NCI-H460 (cell line): ENCODE results near the gene PTX4. TPM values are rescaled to one million over a fixed set of nuclear protein-coding genes. Genes with fewer than 3 reads are reported as not detected.

Experiments
- DNase-seq: peaks from one replicate; pipeline ENCODE4 v3.0.0-alpha.2; 2016; ENCODE audit warnings: low read depth; ENCODE audit errors: extremely low read depth
- polyA plus RNA-seq: library from polyadenylated mRNA; depleted of rRNA; stranded (reverse); fragments of >200 nt; gene quantifications from 2 replicates; pipeline ENCODE4 v1.2.3, GENCODE V29; 2014; cell fraction: nucleus; rRNA removed
- total RNA-seq: library from RNA; depleted of rRNA; stranded (reverse); fragments of >200 nt; shearing (Covaris generic); gene quantifications from 2 replicates; pipeline ENCODE4 v1.2.3, GENCODE V29; 2014; rRNA removed

Gene PTX4, protein sequence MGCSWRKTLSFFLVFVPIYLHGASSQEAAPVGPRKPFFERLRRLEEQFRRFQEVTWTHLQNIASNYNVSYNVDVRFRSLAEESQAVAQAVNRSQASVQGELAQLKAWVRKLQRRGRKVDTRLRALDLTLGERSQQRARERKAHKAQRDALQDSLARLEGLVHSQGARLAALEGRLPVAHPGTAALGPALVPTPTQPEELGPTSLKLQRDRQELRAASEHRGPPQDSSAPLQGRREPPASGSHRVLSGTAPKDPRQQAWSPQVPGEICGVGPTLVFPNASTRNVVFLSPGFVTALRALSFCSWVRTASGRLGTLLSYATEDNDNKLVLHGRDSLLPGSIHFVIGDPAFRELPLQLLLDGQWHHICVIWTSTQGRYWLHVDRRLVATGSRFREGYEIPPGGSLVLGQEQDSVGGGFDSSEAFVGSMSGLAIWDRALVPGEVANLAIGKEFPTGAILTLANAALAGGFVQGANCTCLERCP
- 0.15 TPM in 1 of 2 replicates, not detected in the other for total RNA-seq
- polyA plus RNA-seq: 0.10 TPM in 1 of 2 replicates, not detected in the other

DNA sequence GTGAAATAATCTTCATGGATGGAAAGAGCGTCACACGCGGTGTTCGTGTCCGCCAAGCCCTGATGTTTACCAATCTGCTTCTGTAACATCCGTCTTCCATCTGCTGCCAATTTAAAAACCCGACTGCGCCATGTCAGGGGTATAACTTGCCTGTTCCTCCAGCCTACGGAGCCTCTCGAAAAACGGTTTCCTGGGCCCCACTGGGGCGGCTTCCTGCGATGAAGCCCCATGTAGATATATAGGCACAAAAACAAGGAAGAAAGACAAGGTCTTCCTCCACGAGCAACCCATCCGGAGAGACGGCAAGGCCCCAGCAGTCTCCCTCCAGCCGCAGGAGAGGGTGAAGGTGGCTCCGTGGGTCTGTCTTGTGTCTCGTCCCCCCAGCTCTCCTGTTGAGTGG lies at the start of gene PTX4:
TSS of gene PTX4 (minus strand) at position 326 of the 400 bp plus-strand sequence. CDS start at position 291, 35 bp downstream.
- DNase-seq: no peak

DNA sequence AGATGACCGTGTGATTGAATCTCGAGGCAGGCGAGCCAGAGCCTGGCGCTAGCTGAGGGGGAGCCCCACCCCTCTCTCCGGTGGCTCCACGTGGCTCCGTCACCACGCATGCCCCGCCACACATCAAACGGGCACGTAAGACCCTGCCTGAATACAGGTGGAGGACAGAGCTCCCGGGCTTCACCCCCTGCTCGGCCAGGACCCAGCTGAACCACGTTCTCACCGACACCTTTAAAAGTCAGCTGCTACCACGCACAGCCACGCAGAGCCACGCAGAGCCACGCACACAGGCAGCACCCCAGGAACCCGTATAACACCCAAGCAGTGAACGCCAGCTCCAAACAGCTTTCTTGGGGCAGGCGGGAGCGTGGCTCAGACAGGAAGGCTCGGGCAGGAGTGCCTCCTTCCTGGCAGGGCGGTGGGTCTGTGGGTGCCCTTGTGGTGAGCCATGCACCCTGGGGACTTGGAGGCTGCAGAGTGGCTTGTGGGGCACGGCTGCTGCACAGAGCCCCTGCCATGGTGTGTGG lies 49.1 kb upstream of the PTX4 start:
- DNase-seq: no peak

DNA sequence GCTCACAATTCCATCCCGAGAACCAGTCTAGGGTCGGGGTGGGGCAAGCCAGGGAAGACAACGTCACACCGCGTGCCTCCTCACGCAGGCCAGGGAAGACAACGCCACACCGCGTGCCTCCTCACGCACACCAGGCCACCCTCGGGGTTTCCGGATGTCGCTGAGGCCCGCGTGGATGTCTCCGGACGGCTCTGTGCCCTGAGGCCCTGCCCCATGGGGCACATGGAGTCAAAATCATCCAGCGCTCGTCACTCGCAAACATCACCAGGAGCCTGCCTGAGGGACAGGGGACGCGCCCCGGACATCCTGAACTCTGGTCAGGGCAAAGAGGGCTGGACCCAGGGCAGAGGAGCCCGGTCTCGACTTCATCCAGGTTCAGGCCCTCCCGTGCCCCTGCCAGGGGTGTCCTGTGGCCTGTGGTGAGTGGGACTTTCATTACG lies 48.4 kb upstream of the PTX4 start:
- DNase-seq: no peak

DNA sequence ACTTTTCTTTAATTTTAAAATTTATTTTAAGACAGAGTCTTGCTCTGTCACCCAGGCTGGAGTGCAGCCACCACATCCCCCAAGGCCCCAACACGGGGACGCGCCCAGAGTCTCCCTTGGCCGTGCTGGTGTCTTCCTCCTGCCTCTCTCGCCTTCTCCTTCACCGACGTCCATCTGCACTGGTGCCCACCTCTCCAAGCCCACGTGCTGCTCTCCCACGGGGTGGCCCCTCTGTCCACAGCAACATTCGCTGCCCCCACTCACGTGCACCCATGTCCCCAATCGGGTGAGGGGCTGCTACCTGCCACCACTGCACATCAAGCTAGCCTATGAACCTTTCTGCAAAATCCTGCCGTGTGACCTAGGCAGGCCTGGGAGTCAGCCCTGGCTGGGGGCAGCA lies 47.9 kb upstream of the PTX4 start:
- no peak for DNase-seq

DNA sequence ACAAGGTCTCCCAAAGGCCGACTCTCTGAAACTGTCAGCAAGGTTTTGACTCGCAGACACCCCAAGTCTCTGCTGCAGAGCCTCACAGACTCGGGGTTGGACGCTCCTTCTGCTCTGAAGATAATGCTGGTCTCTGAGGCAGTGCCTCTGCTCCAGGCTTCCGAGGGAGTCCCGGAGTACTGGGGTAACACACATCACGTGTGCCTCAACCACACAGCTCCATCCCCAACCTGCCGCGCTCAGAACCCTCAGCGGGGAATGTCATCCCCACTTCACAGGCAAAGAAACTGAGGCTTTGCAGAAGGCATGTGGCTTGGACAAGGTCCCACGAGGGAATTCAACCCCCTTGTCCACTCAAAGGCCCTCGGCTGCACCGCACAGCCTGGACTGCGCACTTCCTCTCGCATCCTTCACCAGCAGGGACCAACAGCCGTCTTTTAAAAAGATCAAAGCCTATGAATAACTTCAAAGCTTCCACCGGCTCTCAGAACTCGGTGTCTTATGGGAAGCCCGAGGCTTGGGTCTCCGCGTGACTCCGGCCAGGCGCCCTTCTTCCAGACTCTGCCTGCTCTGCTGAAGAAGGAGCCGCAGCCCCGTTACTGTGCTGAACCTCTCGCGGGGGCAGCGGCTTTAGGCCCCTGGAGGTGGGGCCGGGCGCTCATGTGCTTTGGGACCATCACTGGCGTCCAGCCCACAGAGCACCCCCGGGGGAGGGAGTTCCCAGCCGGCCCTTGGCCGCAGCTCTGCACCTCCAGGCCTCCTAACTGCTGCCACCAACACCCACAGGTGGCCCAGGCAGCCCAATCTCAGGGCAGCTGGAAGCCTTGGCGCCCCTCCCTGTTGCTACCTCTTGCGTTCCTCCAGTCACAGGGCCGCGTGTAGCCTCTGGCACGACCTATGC lies 46.9 kb upstream of the PTX4 start:
- DNase-seq: no peak

DNA sequence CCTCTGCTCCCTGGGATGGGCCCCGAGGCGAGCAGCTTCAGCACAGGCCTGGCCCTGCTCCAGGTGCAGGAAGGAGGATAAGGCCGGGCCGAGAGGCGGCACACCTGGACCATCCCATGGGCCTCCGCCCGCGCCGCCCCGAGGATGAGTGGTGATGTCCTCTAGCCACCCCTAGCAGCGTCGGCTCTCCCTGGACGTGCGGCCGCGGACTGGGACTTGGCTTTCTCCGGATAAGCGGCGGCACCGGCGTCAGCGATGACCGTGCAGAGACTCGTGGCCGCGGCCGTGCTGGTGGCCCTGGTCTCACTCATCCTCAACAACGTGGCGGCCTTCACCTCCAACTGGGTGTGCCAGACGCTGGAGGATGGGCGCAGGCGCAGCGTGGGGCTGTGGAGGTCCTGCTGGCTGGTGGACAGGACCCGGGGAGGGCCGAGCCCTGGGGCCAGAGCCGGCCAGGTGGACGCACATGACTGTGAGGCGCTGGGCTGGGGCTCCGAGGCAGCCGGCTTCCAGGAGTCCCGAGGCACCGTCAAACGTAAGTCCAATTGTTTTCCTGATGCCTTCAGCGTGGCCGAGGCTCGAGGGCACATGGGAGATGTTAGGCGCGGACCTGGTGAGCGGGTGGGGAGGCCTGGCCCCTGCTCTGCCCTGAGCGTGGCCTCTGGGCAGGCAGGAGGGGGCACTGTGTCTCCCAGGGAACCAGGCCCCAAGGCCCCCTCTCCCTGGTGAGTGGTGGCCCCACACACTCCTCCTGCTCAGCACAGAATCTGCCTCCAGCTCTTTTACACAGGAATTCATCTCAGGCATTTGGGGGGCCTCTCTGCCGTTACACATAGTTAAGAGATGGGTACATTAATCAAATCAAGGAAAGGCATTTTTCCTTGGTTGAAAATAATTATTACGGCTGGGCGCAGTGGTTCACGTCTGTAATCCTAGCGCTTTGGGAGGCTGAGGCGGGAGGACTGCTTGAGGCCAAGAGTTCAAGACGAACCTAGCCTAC lies 45.6 kb upstream of the PTX4 start:
- no peak for DNase-seq

DNA sequence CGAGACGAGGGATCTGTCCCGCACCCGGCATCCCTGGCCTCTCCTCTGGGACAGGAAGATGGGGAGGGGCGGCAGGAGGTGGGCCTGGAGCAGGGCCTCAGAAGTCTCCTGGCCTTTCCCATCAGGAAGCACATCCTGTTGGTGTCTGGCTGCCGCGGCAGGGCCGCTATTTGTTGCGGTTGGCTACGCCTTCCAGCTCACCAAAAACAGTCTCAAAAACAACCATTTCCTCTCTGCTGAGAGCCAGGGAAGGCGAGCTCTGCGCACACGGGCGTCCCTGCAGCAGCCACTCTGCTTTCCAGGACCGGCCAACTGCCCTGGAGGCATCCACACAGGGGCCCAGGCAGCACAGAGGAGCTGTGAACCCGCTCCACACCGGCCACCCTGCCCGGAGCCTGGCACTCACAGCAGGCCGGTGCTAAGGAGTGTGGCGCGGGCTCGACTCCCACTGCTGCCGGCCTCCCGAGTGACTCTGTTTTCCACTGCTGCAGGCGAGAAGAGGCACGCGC lies 44.8 kb upstream of the PTX4 start, which contains the start of gene TMEM204:
TSS of gene TMEM204 (plus strand) at position 224 of the 509 bp plus-strand sequence. CDS start 610 bp downstream, outside the sequence.
- no peak for DNase-seq

DNA sequence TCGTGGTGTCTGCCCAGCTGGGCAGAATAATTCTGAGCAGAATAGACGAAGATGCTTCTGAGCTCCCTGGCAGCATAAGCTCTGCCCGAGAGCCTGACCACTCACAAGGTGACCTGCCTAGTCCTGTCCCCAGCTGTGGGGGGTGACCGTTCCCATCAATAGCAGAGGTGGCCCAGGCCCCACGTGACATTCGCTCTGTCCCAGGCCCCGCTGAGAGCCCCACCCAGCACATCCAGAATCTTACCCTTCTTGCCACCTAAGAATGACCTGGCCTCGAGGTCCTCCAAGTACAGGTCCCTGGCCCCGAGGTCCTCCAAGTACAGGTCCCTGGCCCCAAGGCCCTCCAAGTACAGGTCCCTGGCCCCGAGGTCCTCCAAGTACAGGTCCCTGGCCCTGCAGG lies 44.0 kb upstream of the PTX4 start:
- no peak for DNase-seq

DNA sequence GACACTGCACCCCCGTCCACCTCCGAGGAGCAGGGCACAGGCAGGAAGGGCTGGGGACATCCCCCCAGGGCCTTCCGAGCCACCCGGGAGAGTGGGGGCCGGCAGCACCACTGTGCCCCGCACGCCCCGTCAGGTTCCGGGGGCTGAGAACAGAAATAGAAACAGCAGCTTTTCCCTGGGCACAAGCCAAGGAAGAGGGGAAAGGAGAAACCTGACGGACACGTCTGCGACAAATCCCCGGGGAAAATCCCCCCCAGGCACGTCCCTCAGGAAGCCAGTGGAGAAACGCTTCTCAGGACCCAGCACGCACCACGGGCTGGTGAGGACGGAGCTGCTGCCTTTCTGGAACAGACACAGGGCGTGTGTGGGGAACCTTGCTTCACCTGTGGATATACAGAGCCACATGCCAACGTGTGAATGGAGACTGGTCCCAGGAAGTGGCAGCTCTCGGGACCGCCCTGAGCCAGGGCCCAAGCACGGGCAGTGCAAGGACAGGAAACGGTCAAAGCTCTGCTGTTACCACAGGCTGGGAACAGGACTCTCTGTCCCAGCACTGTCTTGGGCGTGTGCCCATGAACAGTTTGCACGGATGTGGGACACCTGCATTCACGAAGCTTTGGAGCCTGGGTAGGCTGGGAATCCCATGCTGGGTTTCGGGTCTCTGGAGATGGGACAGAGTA lies 43.5 kb upstream of the PTX4 start:
- DNase-seq: no peak

DNA sequence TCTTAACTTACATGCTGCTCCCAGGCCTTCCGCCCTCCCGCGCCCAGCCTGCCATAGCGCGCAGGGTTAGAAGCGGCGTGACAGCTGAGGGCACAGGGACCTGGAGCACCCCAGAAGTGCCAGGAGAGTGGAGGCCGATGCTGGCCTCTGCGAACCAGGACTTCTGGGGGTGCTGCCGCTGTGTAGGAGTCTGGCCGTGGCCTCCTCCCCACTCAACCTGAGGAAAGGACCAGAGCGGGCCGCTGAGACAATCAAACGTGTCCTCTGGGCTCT lies 42.8 kb upstream of the PTX4 start:
- no peak for DNase-seq

DNA sequence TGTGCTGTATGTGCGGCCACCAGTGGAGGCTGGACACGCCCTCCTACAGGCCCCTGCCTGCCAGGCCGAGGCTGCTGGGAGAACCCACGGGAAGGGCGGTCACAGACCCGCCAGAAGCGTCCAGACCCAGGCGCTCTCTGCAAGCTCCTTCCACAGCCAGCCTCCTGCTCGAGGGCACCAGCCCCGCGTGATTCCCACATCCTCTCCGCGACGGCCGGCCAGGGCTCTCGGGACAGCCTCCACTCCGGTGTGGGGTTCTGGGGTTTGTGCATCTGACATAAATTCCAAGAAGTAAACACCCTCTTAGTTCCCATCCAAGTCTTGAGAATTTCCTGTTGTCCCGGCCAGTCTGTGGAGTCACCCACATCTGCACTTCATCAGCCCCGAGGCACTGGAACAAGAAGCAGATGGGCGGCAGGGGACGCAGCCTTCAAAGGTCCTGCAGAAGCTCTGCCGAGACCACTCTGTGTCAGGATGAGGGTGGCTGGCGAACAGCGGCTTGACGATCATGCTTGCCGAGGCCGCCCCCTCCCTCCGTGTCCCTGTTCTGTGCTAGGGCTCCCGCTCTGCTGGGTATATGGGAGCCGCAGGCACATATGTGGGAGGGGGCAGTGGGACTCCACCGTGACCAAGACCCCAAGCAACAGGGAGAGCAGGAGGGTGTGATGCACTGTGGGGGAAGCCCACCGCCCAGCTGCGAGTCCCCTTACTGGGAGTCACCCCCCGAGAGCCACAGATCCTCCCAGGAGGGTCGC lies 42.3 kb upstream of the PTX4 start:
- DNase-seq: no peak

DNA sequence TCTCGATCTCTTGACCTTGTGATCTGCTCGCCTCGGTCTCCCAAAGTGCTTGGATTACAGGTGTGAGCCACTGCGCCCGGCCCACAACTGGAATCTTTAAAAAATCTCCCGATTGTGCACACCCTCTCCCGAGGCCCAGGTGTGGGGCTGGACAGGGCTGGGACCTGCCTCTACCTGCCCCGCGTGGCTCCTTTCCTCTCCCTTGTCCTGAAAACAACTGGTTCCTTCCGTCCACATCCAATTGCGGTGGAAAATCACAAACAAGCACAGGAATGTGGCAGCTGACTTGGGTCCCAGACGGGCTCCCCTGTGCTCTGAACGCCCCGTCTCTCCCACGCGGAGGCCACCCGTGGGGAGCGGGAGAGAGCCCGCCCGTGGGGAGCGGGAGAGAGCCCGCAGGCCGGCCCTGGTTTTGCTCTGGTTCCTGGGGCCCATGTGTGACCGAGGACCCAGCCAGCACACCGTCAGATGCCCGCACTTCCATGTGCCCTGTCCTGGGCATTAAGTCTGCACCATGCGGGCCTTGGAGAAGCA lies 41.7 kb upstream of the PTX4 start:
- DNase-seq: no peak

DNA sequence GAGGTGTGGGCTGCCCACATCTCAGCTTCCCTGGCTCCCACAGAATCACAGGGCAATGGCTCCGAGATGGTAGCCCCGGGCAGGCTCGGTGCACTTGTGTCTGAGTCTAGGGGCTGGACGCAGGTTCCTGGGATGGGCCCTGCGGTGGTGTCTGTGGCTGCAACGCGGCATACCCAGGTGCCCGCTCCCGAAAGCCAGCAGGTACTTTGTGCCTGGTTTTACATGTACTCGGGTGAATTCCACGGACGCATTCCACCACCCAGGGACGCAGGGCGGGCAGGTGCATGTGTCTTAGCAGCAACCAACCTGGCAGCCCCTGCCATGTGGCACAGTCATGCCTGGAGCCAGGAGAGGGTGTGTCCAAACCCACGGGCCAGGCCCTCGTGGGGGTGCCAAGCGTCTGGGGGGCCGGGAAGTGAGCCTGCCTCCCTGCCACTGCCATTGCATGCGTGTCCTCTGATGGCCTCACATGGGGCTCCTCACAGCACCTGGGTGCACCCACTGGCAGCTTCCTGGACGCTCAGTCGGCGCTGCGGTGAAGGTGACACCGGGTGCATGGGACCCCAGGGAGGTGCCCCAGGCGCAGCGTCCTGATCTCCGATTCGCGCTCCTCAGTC lies 40.3 kb upstream of the PTX4 start:
- no peak for DNase-seq

DNA sequence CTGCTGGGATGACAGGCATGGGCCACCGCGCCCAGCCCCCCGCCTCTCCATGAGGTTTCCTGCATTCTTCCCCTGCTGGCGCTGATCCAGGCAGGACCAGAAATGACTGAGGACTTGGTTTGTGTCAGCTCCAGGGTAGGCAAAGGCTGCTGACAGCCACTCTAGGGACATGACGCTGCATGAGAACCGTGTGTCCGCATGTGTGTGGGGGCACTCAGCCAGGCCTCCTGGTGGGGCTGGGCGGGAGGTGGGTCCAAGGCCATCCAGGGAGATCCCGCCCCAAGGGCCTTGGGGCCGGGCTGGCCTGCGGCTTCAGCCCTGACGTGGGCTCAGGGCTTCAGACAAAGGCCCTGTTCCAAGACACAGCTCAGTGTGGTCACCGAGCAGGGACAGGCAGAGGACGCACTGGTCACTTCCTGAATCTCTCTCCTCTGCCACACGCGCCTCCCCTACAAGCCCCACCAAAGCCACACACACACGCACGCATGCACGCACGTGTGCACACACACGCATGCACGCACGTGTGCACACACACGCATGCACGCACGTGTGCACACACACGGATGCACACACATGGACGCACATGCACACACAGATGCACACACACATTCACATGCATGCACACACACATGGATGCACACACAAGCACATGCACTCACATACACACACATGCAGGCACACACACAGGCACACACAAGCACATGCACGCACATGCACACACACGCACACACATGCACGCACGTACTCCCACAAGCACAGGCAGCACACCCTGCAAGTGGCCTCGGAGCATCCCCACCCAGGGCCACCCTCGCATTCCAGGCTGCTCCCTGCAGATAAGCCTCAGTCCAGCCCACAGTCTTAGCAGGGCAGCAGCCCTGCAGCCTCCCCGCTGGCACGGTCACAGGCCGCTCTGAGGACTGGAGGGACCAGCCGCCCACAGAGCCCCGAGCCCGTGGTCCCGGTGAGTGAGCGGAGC lies 39.4 kb upstream of the PTX4 start:
- DNase-seq: no peak

DNA sequence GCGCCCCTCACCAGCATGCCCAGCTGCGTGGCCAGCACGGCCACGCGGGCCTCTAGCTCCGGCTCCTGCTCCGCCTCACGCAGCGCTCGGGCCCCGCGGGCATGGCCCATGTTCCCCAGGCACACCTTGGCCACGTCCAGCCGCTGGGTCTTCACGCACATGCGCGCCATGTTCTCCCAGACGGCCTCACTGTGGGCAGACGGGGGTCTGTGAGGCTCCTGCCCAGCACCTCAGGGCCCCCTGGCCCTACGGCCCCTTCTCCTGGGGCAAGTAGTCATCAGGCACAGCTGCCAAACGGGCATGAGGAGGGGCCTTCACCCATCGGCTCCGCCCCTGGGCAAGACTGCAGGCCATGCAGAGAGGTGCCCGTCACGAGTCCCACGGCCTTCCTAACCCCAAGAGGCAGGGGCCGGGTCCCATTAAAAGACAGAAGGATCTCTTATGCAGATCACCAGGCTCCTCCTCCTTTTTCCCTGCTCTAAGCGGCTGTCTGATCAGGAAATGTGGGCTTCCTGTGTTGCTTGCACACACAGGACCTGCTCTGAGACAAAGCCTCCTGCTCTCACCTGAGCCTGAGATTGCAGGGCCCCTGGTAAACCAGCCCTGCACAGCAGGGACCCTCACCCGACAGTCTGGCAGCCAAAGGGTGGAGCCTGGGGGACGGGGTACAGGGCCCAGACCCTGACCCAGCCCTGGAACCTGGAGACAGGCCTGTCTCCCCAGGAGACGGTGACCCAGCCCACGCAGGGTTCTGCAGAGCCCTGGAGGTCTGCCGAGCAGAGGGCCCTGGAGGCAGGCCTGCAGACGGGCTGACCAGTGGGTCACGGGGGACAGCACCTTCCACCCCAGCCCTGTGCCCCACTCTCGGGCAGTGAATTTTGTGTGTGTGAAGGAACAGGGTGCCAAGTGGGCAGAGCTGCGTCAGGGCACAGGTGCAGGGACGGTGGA lies 38.1 kb upstream of the PTX4 start:
- no peak for DNase-seq
